Kasumi-1 (cell line): ENCODE results near the gene TTF2.
"Not testable (repeated sequence)": the region's sequence is repeated elsewhere in the genome, so short reads cannot be mapped to it uniquely, and the experiment has no call there.

ENCODE experiments used
- DNase-seq, 2 experiments: peaks; one replicate each; lab custom pipeline; 2025; lab: John Stamatoyannopoulos, UW

TTF2 gene

DNA sequence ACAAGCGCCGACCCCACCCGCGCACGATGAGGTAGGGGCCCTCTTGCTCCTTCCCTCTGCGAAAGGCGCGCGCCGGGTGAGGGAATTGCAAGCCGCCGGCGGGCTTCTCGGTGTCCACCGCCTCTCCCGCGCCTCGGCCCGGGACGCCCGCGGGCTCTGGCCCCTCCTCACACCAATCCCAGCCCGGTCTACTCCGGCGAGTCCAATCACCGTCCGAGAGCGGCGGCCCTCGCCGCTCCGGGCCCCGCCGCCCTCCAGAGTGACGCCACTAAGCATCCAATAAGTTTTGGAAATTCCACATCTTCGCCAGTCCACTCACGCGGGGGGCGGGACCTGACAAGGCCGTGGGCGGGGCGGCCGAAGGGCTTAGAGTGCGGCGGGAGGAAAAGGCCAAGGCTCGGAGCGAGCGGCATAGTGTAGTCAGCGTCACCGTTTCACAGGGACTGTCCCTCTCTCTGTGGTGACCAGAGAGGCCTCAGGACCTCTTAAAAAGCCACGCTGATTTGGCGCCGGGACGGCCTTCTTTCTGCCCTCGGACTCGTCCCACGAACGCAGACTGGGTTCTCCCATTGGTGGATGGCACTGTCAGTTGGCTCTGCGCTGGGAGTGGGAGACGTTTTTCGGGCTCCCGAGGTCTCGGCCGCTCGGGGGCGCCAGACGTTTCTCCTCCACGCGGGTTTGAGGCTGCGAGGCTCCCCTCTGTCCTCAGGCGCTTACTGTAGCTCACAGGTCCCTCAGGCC lies 61.6 kb downstream of the TTF2 start, which contains the start of gene TRIM45:
TRIM45 (minus strand) TSS at position 161 of the 741 bp plus-strand sequence. CDS start 548 bp downstream, outside the sequence.
- peak; percentile 91 to 94 for DNase-seq

DNA sequence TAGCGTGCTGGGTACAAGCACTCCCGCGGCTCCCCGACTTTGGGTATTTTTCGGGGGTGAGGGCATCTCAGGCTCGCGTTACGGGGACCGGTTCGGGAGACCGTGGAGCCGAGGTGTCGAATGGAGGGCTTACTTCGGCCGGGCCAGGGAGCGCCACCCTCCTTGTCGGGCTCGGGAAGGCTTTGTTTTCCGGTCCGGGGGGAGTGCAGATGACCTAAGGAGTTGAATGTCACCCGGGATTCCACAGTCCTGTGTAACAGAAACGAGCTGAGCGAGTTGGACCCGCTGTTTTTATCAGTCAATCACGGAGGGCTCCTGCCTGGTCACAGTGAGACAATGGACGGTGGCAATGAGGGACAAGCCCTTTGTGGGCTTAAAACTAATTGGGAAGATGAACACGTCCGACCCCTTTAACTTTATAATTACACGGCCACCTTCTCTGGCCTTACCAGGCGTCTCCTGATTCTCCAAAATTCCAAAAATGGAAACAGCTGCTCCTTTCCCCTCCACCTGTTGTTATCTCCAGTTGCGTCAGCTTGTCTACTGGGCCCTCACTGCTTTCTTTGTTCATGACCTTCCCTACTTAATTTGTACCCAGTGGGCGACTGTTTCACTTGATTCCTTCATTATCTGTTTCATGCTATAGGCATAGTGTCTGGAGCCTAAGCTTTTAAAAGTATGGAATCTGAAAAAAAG lies 62.4 kb downstream of the TTF2 start:
- no peak for DNase-seq

DNA sequence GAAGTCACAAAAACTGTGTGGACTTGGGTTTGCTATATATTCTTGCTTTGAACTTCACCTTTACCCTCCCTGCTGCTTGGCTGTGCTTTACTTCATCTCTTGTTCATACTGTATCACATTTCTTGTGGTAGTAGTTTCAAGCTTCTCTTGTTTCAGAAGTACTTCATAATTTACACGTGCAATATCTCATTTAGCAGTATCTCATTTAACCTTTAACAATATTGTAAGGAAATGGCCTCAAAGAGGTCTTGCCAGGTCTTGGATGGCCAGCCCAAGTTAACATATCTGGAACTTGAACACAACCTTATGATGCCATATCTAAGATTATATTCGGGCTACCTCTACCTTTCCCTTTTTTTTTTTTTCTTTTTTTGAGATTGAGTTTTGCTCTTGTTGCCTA lies 63.1 kb downstream of the TTF2 start:
- DNase-seq = no peak

DNA sequence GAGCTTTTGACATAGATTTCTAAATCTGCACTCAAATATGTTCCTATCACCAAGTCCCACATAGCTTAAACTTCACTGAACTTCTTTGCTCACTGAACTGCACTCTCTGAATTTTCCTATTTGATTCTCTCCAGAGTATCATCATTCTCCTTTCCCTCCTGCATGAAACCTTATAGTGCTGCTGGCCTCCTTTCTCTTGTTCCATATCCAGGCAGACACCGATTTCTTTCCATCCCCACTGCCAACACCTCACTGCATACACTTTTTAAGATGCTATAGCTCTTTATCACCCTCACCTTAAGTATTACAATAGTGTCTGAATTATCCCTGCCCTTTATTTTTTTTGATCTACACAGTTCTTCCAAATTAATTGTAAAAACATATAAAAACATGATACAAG lies 64.5 kb downstream of the TTF2 start:
- no peak for DNase-seq

DNA sequence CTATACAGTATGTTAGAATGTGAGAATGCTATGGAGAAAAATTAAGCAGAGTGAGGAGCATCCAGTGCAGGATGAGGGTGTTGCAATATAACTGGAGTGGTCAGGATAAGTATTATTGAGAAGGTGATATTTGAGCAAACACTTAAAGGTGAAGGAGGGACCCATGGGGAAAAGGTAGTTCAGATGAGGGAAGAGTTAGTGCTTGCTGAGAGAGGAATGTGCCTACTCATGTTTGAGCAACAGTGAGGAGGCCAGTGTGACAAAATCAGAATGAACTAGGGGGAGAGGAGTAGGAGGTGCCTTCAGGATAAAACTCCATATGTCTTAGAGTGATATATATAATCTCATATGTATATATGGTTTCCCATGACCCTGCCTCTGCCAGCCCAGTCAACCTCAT lies 67.7 kb downstream of the TTF2 start:
- DNase-seq = no peak

DNA sequence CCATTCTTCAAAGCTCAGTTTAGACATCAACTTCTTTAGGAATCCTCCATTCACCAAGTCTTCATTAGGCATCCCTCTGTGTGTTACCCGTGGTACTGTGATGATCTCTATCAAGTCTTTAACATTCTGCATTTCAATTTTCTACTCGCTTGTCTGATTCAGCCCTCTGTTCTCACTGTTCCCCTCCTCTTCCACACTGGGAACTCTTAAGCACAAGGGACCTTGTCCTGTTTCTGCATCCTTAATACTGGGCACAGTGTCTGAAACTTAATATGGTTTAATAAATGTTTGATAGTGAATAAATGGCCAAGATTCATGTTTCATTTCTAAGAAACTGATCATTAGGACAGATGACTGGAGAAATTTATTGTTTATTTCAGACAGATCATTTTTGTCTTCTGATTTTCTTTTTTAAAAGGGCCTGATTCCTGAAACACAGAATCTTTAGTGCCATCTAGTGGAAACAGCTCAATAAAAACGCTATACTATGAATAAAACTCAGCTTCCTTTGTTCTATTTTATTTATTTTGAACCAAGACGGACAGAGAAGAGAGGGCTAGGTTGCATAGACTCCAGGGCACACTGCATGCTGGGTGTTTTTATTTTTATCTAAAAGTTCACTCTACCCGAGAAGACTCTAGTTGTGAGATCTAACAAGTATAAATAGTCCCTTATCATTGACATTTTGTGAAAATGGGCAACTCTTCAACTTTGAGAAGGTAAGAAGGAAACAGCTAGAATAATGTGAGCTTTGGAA lies 68.4 kb downstream of the TTF2 start:
- peak; percentile 45 to 86 for DNase-seq

DNA sequence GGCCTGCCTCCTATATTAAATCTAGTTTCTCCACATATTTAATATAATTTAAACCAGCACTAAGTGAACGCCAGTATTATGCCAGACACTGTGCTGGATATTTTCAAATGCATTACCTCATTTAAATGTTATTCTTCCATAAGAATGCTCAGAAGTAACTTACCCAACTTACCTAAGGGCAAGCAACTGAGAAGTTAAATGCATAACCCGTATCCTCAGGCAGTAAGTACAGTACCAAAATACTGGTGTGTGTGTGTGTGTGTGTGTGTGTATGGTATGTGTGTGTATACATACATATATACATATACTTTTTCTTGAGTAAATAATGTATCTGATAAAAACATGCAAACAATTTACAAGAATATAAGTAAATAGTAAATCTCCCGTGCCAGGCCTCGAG lies 70.4 kb downstream of the TTF2 start:
- no peak for DNase-seq

DNA sequence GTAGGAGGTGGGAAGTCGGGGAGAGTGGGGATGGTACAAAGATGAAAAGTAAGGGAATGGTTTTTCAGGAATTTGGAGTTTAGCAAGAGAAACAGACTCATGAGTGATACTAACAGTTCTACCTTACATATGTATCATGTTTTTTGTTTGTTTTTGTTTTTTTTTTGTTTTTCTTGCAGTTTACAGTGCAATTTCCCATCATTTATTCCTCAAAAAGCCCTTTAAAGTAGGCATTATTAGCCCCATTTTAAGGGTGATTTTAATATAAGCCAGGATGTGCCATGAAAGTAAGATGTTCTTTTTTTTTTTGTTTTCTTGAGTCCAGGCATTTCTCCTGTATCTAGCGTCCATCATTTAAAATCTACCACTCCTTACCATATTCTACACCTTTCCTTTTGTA lies 75.2 kb downstream of the TTF2 start:
- no peak for DNase-seq

DNA sequence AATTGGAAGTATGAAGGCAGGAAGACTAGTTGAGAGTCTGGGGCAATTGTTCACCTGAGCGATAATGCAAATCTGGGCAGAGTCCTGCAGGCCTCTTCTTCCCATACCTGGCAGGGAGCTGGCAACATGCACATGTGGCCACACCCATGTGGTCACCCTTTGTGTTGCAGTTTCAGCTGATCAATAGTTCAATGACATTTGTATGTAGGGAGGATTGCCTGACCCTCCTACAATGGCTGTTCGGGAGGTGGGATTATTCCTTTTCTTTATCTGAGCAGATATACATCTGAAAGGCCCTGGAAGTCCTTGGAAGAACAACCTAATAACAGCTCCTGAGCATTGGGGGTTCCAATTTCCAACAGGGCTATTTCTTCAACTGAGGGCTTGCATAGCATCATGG lies 76.6 kb downstream of the TTF2 start:
- DNase-seq = no peak

DNA sequence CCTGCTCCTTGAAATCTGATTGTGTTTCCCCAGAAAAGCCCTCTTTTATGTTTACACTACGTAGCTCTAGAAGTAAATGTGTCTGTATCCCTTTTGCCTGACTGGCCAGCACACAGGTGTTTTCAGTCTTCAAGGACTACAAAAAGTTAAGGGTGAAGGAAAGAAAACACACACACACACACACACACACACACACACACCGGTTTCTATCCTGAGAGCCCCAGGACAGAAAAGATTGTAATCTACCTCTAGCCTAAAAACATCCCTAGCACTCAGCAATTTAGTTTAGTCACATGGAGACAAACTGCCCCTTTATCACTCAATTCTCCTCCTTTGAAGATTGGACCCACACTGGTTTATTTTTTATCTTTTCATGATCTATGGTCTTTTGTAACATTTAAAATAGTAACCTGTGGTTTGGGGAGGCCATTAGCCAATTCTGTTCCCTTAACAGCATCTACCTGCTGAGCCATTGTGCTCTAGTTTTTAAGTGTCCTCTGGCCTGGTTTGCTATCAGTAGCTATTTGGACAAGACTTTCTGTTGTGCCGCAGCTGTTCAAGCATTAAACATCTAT lies 77.2 kb downstream of the TTF2 start:
- no peak for DNase-seq

DNA sequence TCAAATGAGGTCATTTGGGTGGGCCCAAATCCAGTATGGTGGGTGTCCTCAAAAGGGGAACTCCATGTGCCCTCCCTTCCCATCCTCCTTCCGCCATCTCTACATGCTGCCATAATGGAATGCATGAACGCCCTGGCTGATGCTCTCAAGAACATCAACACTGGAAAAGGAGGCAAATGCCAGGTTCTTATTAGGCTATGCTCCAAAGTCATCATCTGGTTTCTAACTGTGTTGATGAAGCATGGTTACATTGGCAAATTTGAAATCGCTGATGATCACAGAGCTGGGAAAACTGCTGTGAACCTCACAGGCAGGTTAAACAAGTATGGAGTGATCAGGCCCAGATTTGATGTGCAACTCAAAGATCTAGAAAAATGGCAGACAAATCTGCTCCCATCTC lies 78.0 kb downstream of the TTF2 start:
- DNase-seq = no peak

DNA sequence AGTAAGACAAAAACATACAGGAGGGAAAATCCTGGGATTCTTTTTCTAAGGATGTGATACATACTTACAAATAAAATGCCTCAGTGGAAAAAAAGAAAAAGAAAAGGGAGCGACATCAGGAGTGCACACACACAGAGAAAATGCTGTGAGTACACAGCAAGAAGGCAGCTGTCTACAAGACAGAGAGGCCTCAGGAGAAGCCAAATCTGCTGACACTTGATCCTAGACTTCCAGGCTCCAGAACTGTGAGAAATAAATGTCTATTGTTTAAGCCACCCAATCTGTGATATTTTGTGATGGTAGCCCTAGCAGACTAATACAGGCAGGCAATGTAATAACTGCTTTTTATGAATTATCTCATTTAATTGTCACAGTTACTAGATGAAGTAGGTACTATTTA lies 78.4 kb downstream of the TTF2 start:
- DNase-seq = no peak

DNA sequence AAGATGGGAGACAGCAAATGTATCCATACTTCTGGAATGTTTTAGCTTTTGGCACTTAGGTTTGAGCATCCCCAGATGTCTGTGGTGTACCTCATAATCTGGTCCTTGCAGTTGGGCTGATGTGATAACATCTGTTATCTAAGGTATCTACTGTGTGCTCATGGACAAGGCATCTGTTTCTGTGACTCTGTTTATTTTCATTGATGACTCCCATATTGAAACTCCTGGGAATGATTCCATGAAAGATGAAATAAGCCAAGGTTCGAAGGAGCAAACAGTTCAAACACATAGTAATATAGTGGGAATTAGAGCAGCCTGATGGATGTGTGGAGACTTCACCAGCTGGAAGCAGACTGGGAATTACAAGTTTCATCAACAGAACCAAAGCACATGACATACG lies 82.1 kb downstream of the TTF2 start:
- DNase-seq = no peak

DNA sequence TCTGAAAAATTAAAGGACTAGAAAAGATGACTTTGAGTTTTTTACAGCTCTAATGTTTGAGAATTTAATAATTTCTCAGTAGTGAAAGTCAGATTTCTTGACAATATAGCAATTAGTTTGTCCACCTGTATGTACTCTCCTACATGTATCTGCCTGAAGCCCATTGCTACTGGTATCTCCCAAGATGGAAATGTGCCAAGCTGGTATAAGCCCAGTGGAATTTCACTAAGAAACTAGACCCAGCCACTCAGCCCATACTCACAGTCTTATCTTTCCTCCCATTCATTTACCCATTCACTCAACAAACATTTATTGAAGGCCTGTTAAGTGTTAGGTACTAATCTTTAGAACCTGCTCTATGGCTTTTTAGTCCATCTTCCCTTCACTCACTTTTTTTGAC lies 83.0 kb downstream of the TTF2 start:
- DNase-seq = no peak

DNA sequence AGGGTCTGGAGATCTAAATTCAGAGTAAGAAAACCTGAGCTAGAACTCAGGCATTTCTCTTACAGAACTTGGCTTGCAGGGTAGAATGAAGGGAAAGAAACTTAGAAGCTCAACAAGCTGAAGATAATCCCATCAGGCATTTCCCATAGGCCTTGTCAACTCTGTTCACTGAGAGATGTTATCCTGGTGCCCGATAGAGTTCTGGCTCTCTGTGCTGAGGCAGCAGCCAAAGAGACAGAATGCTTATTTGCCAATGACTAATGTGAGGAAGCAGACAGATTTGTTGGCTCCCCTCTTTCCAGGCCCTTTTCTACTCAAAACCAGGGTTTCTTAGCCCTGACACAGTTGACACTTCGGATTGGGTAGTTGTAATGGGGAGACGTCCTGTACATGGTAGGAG lies 83.7 kb downstream of the TTF2 start:
- DNase-seq = no peak

DNA sequence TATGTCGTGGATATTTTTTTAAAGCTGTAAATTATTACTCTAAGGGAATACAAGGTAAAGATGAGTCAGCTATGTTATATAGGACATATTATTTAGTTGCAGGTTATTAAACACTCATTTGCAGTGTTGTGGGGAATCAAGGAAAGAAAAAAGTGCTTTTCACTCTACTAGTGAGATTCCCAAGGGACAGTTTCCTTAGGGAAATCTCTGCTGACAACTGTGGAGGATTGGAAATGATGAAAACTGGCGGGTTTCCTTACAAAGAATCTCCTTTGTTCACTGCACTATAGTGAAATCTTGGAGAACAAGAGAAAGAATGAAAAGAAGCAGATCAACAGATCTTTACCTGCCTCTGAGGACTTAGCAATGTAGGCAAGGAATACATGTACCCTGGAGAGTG lies 85.9 kb downstream of the TTF2 start:
- DNase-seq = no peak

DNA sequence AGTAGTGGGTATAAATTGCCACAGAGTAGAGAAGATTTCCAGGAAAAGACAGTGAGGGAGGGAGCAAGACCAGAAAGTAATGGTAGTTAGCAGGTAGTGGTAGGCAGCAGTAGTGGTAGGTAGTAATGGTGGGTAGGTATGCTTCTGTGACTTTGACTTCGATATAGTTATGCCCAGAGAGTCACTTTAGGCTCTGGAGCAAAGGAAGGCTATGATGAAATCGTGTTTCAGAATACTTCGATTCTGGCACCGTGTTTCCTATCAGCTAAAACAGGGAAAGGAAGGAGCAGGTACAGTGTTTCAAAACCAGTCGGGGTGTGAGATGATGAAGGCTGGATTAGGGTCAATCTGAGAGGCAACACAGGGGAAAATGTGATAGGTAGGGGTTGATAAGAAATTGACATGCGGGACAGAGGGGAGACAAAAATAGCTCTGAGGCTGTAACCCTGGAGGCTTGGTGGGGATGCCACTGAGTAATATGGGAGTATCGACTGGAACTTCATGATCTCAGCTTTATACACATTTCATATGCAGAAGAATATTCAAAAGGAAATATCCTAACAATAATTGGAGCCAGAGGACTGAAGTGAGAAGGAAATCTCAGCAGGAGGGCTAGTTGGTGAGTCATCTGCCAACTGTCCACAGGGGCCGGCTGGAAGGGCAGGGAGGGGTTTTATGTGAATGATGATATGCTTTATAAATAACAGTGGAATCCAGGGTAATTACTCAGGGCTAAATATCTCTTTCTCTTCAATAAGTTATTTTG lies 86.6 kb downstream of the TTF2 start:
- DNase-seq = no peak

DNA sequence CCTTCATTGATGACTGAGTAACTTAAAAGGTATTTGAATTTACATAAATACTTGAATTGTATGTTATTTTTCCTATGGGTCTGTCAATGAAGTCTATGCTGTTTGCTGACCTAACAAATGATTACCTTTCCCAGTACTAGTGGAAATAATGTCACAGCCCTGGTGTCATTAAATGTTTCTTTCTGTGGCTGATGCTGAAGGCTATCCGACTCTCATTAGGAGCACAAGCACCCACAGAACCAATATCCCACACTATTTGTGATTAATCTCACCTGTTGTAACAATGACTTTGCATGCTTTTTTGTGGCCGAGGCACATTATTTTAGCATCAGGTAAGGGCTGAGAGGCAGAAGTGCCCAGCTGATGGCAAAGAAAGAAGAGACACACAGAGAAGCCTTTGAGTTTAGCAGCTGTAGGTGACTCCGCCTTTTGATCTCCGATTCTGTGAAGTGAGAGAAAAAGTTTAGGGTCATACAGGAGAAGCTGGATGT lies 87.3 kb downstream of the TTF2 start:
- DNase-seq = no peak

DNA sequence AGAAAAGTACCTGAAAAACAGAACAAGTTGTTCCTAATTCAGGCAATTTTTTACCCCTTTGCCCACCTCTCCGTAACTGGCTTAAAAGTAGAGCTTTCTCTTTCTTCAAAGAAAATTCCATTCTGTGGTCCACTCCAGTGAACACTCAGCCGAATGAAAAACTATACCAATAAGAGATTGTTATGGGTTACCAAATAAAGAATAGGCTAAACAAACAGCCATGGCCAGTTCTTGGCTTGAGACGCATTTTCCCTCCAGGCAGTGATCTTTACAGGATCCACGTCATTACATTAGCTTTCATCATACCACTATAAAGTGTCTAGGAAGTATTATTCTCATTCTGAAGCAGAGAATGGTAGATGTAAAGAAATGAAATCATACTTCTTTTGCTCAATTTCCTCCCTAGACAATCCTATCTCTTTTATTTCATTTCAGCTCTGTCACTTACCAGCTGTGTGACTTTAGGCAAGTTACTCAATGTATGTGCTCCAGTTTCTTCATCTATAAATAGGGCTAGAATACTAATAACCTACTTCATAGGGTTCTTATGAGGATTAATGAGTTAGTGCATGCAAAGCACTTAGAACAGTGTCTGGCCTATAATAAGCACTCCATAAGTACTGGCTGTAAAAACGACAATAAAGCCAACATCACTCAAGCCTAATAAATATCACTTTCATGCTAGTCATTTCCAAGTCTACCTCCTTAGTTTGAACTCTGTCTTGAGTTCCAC lies 87.9 kb downstream of the TTF2 start:
- no peak for DNase-seq

DNA sequence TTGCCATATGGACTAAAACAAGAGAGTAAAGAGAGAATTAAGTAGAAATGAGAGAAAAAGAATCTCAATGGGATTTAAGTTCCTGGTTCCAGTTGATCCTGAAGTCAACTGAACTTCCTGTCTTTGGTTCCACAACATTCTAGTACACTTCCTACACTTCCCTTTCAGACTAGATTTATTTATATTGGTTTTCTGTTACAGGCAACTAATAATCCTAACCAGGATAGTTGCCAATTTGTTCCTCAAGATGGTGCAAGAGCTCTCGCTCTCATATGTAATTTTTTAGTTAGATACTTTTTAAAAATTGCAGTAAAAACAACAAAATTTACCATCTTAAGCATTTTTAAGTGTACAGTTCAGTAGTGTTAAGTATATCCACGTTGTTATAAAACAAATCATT lies 90.2 kb downstream of the TTF2 start:
- peak; percentile 0 to 6 for DNase-seq

DNA sequence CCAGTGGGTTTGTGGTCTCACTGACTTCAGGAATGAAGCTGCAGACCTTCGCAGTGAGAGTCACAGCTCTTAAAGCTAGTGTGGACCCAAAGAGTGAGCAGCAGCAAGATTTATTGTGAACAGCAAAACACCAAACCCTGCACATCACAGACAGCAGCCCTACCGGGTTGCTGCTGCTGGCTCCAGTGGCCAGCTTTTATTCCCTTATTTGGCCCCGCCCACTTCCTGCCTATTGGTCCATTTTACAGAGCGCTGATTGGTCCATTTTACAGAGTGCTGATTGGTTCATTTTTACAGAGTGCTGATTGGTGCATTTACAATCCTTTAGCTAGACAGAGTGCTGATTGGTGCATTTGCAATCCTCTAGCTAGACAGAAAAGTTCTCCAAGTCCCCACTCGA lies 91.2 kb downstream of the TTF2 start:
- not testable (repeated sequence) for DNase-seq
